DND-41 (cell line): ENCODE data around the gene SP140L.

Experiments used
- EZH2 ChIP-seq: IDR thresholded peaks from 3 replicates; pipeline ENCODE4 v1.6.1; 2012; ENCODE audit warnings: borderline replicate concordance, low read depth, mild to moderate bottlenecking, moderate library complexity, low read length, inconsistent platforms; ENCODE audit not compliant: severe bottlenecking
- TF ChIP-seq, protein P1 (sequence below): IDR thresholded peaks from 2 replicates; pipeline ENCODE4 v1.5.1; 2012; ENCODE audit warnings: borderline replicate concordance, low read length, moderate library complexity, mild to moderate bottlenecking; ENCODE audit not compliant: poor library complexity, severe bottlenecking; ENCODE audit errors: extremely low read depth

DNA sequence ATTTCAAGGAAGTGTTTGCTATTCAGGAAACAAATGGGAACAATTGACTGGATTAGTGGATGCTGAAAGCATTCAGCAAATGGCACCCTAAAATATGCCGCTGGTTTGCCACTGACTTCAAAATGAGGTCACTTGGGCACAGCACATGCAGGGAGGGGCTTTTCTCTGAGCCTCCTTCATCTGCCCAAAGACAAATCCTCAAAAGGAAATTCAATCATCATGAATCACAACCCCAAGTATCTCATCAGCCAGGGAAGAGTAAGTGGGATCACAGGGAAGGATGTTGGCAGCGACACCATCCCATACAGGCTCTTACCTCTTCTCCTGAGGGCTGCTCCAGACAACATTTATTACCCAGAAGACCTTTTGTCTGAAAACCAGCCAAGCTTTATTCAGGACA is 14.4 kb upstream of the SP140L start:
- TF ChIP-seq, protein P1, sequence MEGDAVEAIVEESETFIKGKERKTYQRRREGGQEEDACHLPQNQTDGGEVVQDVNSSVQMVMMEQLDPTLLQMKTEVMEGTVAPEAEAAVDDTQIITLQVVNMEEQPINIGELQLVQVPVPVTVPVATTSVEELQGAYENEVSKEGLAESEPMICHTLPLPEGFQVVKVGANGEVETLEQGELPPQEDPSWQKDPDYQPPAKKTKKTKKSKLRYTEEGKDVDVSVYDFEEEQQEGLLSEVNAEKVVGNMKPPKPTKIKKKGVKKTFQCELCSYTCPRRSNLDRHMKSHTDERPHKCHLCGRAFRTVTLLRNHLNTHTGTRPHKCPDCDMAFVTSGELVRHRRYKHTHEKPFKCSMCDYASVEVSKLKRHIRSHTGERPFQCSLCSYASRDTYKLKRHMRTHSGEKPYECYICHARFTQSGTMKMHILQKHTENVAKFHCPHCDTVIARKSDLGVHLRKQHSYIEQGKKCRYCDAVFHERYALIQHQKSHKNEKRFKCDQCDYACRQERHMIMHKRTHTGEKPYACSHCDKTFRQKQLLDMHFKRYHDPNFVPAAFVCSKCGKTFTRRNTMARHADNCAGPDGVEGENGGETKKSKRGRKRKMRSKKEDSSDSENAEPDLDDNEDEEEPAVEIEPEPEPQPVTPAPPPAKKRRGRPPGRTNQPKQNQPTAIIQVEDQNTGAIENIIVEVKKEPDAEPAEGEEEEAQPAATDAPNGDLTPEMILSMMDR, result no peak
- no peak for TF ChIP-seq EZH2
